GM12878 (cell line): ENCODE data around the gene TOMM20. TPM values are rescaled to one million over a fixed set of nuclear protein-coding genes. Genes with fewer than 3 reads are reported as not detected.
A peak's percentile ranks its signal among the peaks of the same experiment; 100 is the strongest.

Experiments
- BCL3 ChIP-seq: IDR thresholded peaks from 2 replicates; pipeline ENCODE4 v1.6.1; 2011; ENCODE audit warnings: borderline replicate concordance, low read depth, mild to moderate bottlenecking, moderate library complexity, low read length; ENCODE audit not compliant: insufficient read depth, poor library complexity, severe bottlenecking
- BRCA1 ChIP-seq: IDR thresholded peaks from 2 replicates; pipeline ENCODE4 v1.6.1; 2011; ENCODE audit warnings: low read depth, low read length, improper control_type of control experiment
- CEBPB ChIP-seq, 2 experiments: fragments of 150-350 bp in 1 of 2; IDR thresholded peaks; 2 replicates each; pipeline ENCODE4 v1.6.1; 2012 to 2014; ENCODE audit warnings: low read depth in 2 of 2, low read length in 2 of 2, borderline replicate concordance in 1 of 2, inconsistent platforms in 1 of 2
- CHD4 ChIP-seq: fragments of 200-600 bp; sonication (generic); IDR thresholded peaks from 2 replicates; pipeline ENCODE4 v1.6.1; 2016; ENCODE audit warnings: mild to moderate bottlenecking
- E2F8 ChIP-seq: fragments of 450-650 bp; IDR thresholded peaks from 2 replicates; pipeline ENCODE4 v1.6.1; 2018; ENCODE audit warnings: mild to moderate bottlenecking, low read depth, moderate library complexity; ENCODE audit not compliant: partially characterized antibody
- EGR1 ChIP-seq, 2 experiments: IDR thresholded peaks; 1 replicate in 1 of 2; 2 replicates in 1 of 2; pipeline ENCODE4 v1.6.1; 2011 to 2012; ENCODE audit warnings: low read depth in 2 of 2, low read length in 2 of 2, borderline replicate concordance in 1 of 2, mild to moderate bottlenecking in 1 of 2, moderate library complexity in 1 of 2
- ESRRA ChIP-seq: IDR thresholded peaks from 2 replicates; pipeline ENCODE4 v1.6.1; 2012; ENCODE audit warnings: mild to moderate bottlenecking, low read length, improper control_type of control experiment
- FOXK2 ChIP-seq: fragments of 450-650 bp; IDR thresholded peaks from 2 replicates; pipeline ENCODE4 v1.6.1; 2017; ENCODE audit warnings: mild to moderate bottlenecking, moderate library complexity
- HDGF ChIP-seq: fragments of 450-650 bp; IDR thresholded peaks from 2 replicates; pipeline ENCODE4 v1.6.1; 2016; ENCODE audit warnings: antibody characterized with exemption
- JUNB ChIP-seq: IDR thresholded peaks from 2 replicates; pipeline ENCODE4 v1.6.1; 2016; ENCODE audit warnings: antibody characterized with exemption, mild to moderate bottlenecking
- KAT2A ChIP-seq: conservative IDR thresholded peaks from 2 replicates; pipeline ENCODE4 v1.6.1; 2011; ENCODE audit warnings: low read depth, low read length; ENCODE audit not compliant: control insufficient read depth
- POLR2A ChIP-seq: IDR thresholded peaks from 2 replicates; pipeline ENCODE4 v1.6.1; 2011; ENCODE audit warnings: low read depth, mild to moderate bottlenecking, low read length
- POU2F2 ChIP-seq: IDR thresholded peaks from 3 replicates; pipeline ENCODE4 v1.6.1; 2011; ENCODE audit warnings: low read depth, mild to moderate bottlenecking, low read length, borderline replicate concordance
- RUNX3 ChIP-seq: IDR thresholded peaks from 2 replicates; pipeline ENCODE4 v1.6.1; 2012; ENCODE audit warnings: low read length, inconsistent platforms
- SMAD5 ChIP-seq: IDR thresholded peaks from 2 replicates; pipeline ENCODE4 v1.6.1; 2016; ENCODE audit warnings: antibody characterized with exemption, low read depth
- SMARCA5 ChIP-seq: fragments of 450-650 bp; IDR thresholded peaks from 2 replicates; pipeline ENCODE4 v1.6.1; 2017; ENCODE audit warnings: mild to moderate bottlenecking
- SREBF2 ChIP-seq: IDR thresholded peaks from 2 replicates; pipeline ENCODE4 v1.6.1; 2012; ENCODE audit warnings: mild to moderate bottlenecking, low read length
- SUZ12 ChIP-seq: fragments of 200-600 bp; sonication (generic); IDR thresholded peaks from one replicate; pipeline ENCODE4 v1.6.1; 2018; ENCODE audit warnings: antibody characterized with exemption, mild to moderate bottlenecking; ENCODE audit not compliant: unreplicated experiment
- USF2 ChIP-seq: IDR thresholded peaks from 2 replicates; pipeline ENCODE4 v1.6.1; 2011; ENCODE audit warnings: low read depth, low read length, improper control_type of control experiment, borderline replicate concordance
- ZNF384 ChIP-seq: IDR thresholded peaks from 2 replicates; pipeline ENCODE4 v1.6.1; 2012; ENCODE audit warnings: low read depth, mild to moderate bottlenecking, low read length, improper control_type of control experiment, borderline replicate concordance
- ZNF592 ChIP-seq: fragments of 450-650 bp; IDR thresholded peaks from 2 replicates; pipeline ENCODE4 v1.6.1; 2017; ENCODE audit warnings: mild to moderate bottlenecking, moderate library complexity
- polyA plus RNA-seq, 11 experiments: library from polyadenylated mRNA; depleted of rRNA in 4 of 11; unstranded in 6 of 11; stranded (reverse) in 5 of 11; fragments of >200 nt; fragmentation: Nextera tagmentation in 4 of 11; fragmentation: Illumina TruSeq in 1 of 11; extraction: Ambion mirVana in 4 of 11; extraction: Trizol in 1 of 11; gene quantifications; 1 replicate in 1 of 11; 2 replicates in 10 of 11; pipeline versions ENCODE4 v1.2.1 to v1.2.3, GENCODE V29; 2011 to 2016; ENCODE audit warnings: inconsistent platforms in 2 of 11, missing spikeins in 2 of 11, low read depth in 1 of 11
- total RNA-seq, 4 experiments: library from RNA; depleted of rRNA in 3 of 4; stranded (reverse); fragments of >200 nt in 3 of 4; fragmentation: Illumina TruSeq in 1 of 4; extraction: Trizol in 1 of 4; gene quantifications; 2 replicates each; pipeline versions ENCODE4 v1.2.1 to v1.2.3, GENCODE V29; 2013 to 2021

TOMM20 gene
- total and polyA plus RNA-seq, 10 of the 15 experiments (the other 5 are each of a cell fraction or from before 2014, with no cell fraction given), result 39.8 to 138 (median 70.1) TPM

DNA sequence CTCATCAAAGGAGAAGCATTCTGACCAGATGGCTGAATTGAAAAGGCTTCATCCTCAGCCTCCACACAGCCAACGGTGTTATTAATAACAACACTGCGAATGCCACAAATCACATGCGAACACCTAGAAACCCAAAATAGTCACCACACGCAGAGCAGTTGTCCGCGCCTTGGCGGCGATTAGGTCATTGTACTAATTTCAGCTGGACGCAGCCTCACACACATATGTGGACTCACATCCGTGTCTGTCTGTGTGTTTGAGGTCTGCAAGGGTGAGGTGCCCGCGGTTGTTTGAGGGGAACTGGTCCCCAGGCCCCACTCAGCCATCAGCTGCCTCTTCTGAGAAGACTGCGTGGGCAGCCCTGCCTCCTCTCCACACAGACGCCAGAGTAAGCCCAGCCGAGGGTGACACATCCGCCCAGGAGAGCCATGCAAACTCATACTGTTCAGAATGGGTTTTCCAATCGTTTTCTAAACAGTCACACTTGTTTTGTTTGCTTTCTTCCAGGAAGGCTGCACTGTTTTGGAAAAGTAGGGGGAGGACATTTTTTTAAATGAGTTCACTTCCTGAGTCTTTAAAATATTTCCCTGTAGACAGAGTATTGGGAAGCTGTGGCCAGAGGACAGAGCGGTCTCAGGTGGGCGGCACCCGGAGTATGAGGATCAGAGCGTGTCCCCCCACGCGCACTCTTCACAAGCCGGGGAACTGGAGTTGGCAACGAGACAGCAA is 53.4 kb downstream of the TOMM20 start (continued):
- TF ChIP-seq HDGF (no peak), E2F8 (peak; percentile 85), EGR1 (IDR thresholded peaks at IDR 0.05; ENCODE audit: borderline replicate concordance in 1 of 2, low read depth in 2 of 2, low read length in 2 of 2) (peak in 1 of 2 experiments; percentile 93; a peak in 2 of 3 replicates), FOXK2 (peak; percentile 83), KAT2A (no peak), SMARCA5 (no peak; the same call in 1 of the 2 replicates), POLR2A (peak; percentile 74), POU2F2 (peak; percentile 96), CEBPB (IDR thresholded peaks at IDR 0.05; ENCODE audit: borderline replicate concordance in 1 of 2, low read depth in 2 of 2, low read length in 2 of 2) (no peak), USF2 (no peak; the same call in 1 of the 2 replicates), ZNF384 (no peak; the same call in 1 of the 2 replicates), SREBF2 (no peak), ESRRA (no peak), JUNB (peak; percentile 92), BCL3 (peak; percentile 96), SUZ12 (no peak), ZNF592 (peak; percentile 92; the same call in 1 of the 2 replicates), BRCA1 (no peak), CHD4 (peak; percentile 82; the same call in 1 of the 2 replicates), RUNX3 (no peak), SMAD5 (no peak)
